NT2/D1 (cell line): Measurements from ENCODE around the gene HUWE1.

Experiments used
- DNase-seq: peaks from one replicate; pipeline ENCODE4 v3.0.0-alpha.2; 2011; ENCODE audit warnings: low read depth, low spot score
- H3K27me3 ChIP-seq: 2 replicates; pipeline ENCODE4 v1.6.0; 2011; ENCODE audit warnings: mild to moderate bottlenecking; ENCODE audit not compliant: insufficient read length, insufficient read depth
- H3K36me3 ChIP-seq: 2 replicates; pipeline ENCODE4 v1.6.1; 2011; ENCODE audit warnings: mild to moderate bottlenecking, low read length, mixed read lengths; ENCODE audit not compliant: insufficient read depth, insufficient read length
- H3K4me1 ChIP-seq: 2 replicates; pipeline ENCODE4 v1.5.1; 2011; ENCODE audit not compliant: insufficient read depth, insufficient read length
- H3K4me3 ChIP-seq: 2 replicates; pipeline ENCODE4 v1.5.1; 2011; ENCODE audit warnings: low read depth; ENCODE audit not compliant: insufficient read length
- H3K9ac ChIP-seq: 2 replicates; pipeline ENCODE4 v1.6.0; 2011; ENCODE audit warnings: low read depth; ENCODE audit not compliant: insufficient read length
- H3K9me3 ChIP-seq: 2 replicates; pipeline ENCODE4 v1.5.1; 2011; ENCODE audit warnings: mild to moderate bottlenecking, low read length; ENCODE audit not compliant: insufficient read depth
- SUZ12 ChIP-seq: IDR thresholded peaks from 2 replicates; pipeline ENCODE4 v1.6.1; 2011; ENCODE audit not compliant: insufficient read length, insufficient read depth; ENCODE audit errors: extremely low read depth
- YY1 ChIP-seq: IDR thresholded peaks from 2 replicates; pipeline ENCODE4 v1.6.1; 2011; ENCODE audit not compliant: insufficient read length, insufficient read depth
- ZNF274 ChIP-seq: IDR thresholded peaks from 2 replicates; pipeline ENCODE4 v1.6.1; 2011; ENCODE audit warnings: mild to moderate bottlenecking, low read depth, low read length

HUWE1 gene

DNA sequence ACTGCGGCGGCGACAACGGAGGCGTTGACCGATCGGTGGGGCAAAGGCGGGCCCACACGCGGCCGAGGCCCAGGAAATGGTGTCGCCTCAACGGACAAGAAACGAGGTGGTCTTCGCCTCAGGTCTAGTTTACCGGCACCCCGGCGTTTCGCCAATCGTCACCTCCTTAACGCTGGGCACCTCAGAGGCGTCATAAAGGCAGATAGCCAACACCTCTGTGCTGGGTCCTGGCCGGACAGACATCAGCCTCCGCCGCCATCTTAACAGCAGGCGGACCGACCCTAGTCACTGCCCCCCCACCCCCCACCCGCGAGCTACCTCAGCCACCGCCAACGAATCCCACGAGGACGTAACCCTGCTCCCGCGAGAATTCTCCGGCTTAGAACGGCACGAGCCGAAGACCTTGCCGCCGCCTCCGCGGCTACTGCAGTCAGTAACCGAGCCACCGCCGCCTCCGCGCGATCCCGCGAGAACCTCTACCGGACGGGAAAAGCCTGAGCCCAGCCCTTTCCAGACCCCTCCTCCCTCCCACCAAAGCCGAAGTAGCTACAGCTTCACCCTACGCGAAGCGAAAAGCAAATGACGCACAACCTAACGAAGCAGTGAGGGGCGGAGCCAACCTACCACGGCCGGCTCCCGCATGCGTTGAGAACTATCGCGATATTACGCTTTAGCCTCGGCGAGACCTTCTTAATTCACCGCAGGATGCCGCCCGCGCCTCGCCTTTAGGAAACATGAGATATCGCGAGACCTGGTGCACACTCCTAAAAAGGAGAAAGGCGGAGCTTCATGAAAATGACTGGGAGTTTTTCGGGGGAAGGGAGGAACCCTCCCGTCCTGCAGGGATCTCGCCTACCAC, 2.7 kb downstream of the HUWE1 start:
- Histone ChIP-seq H3K9me3 (no peaks in the 10 kb centered on the region), H3K4me3 (peak overlapping the region; percentile 99), H3K4me1 (no peaks in the 10 kb centered on the region), H3K9ac (peak overlapping the region; percentile 99), H3K36me3 (peaks cover 43% of the 10 kb centered on the region), H3K27me3 (peaks cover 5% of the 10 kb centered on the region)
- peak; percentile 100 for DNase-seq
- TF ChIP-seq YY1 (peak; percentile 64), ZNF274 (no peak)

DNA sequence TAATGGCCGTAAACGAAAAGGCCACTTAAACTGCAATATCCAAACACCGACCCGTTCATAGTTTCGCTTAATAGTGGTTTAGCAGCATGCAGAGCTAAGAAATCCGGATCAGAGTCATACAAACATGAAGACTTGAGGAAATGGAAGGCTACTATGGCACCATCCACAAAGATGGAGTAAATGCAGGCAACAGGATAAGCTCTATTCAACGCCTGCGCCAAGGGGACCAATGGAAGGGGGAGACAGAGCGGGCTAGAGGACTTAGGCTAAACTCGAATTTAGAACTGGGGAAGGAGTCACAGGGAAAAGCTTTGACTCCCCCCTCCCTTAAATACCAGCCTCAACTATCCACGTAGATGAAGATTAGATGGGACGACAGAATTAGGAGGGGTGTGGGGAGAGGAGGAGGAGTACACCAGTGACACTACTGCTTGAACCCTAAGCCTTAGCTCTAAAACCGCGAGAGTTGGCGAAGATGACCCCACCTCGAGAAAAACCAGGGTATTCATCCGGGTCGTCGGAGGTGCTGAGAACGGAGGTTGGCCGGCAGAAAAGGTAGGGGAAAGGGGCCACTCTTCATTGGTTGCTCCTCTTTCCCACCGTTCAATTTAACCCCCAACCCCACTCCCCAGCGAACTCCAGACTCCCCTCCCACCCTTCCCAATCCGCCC, 3.5 kb downstream of the HUWE1 start:
- Histone ChIP-seq H3K36me3 (peaks cover 51% of the 10 kb centered on the region), H3K9me3 (no peaks in the 10 kb centered on the region), H3K4me3 (peak overlapping the region; percentile 99), H3K27me3 (peaks cover 5% of the 10 kb centered on the region), H3K4me1 (no peaks in the 10 kb centered on the region), H3K9ac (peak overlapping the region; percentile 99)
- DNase-seq = peak; percentile 38
- TF ChIP-seq SUZ12 (no peak), YY1 (no peak), ZNF274 (no peak)

DNA sequence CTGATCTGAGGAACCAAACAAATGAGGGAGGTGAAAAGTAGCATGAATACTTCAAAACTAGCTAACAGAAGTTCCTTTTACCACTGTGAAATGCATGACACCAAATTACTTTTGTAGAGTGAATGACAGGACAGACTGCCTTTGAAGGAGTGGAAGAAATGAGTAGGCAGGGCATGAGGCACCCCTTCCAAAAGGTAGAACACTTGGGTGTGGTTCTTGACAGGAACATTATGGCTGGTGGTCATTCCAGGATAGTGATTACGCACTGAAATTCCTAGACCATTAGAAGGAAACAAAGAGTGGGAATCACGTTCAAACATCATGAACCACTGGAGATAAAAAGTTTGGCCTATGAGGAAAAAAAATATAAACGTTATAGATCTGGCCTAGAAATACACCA, 4.9 kb downstream of the HUWE1 start:
- H3K9ac ChIP-seq = no peak overlapping the region
- TF ChIP-seq SUZ12 (no peak), ZNF274 (no peak), YY1 (no peak)

DNA sequence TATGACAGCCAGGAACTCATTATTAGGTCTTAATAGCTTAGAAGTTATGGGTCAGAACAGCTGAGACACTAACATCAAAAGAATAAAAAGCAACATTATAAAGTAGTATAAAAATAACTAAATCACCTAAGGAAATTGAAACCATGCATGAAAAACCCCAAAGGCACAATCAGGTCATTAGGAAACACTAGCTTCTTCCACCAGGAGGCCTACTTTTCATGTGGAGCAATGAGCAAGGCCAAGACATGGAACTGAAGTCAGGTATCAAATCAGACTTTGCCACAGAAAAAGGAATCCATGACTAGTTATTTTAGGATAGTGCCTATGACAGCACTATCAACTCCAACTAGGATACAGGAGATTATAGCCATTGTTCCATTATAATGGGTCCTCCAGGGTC, 7.9 kb downstream of the HUWE1 start:
- Histone ChIP-seq H3K36me3 (peaks cover 92% of the 10 kb centered on the region), H3K4me3 (no peak overlapping the region), H3K4me1 (no peaks in the 10 kb centered on the region), H3K9ac (no peak overlapping the region), H3K27me3 (no peaks in the 10 kb centered on the region), H3K9me3 (no peaks in the 10 kb centered on the region)
- no peak for TF ChIP-seq SUZ12
- TF ChIP-seq YY1 = no peak
- TF ChIP-seq ZNF274 = no peak
- DNase-seq = no peak

More for the DNA sequence above, 4.9 kb downstream of the HUWE1 start:
- Histone ChIP-seq H3K4me1 (no peaks in the 10 kb centered on the region), H3K4me3 (no peak overlapping the region), H3K36me3 (peaks cover 62% of the 10 kb centered on the region), H3K9me3 (no peaks in the 10 kb centered on the region), H3K27me3 (peaks cover under 1% of the 10 kb centered on the region)
- DNase-seq = no peak

DNA sequence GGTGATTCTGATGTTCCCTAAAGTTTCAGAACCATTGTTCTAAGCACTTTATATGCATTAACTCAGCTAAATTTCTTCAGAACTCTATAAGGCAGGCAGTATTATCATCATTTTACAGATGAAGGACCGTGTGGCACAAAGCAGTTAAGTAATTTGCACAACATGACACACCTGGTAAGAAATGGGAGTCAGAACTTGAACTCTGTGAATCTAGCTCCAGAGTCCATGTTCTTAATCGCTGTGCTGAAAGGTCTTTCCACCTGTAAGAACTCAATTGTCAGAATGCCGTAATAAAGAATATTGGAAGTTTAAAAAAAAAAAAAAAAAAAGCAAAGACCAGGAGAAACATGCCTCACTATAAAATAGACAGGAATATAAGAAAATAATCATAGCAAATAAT, 9.2 kb downstream of the HUWE1 start:
- no peak for TF ChIP-seq YY1
- TF ChIP-seq SUZ12 = no peak
- TF ChIP-seq ZNF274 = no peak
- H3K9me3 ChIP-seq = no peaks in the 10 kb centered on the region
- H3K36me3 ChIP-seq = peaks cover 96% of the 10 kb centered on the region
- no peaks in the 10 kb centered on the region for H3K4me1 ChIP-seq
- no peak for DNase-seq
- no peak overlapping the region for H3K9ac ChIP-seq
- H3K27me3 ChIP-seq = no peaks in the 10 kb centered on the region
- no peak overlapping the region for H3K4me3 ChIP-seq

DNA sequence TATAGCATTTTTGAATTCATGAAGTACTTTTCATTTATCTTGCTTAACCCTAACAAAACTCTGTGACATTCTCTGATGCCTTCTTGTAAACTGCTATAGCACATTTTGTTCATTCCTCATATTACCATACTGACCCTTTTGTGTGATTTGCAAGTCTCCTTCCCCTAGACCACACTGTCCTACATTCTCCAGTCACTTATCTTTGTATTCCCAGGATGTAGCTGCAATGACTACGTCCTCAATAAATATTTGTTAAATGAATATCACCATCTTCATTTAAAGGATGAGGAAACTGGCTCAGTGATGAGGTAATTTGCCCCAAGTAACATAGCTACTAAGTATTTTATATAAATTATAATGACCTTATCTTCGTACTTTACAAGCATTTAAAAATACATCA, 11.9 kb downstream of the HUWE1 start:
- H3K9me3 ChIP-seq = no peaks in the 10 kb centered on the region
- H3K4me3 ChIP-seq = no peak overlapping the region
- peaks cover 93% of the 10 kb centered on the region for H3K36me3 ChIP-seq
- DNase-seq = no peak
- TF ChIP-seq ZNF274 = no peak
- no peak for TF ChIP-seq SUZ12
- no peak for TF ChIP-seq YY1
- no peaks in the 10 kb centered on the region for H3K27me3 ChIP-seq
- no peaks in the 10 kb centered on the region for H3K4me1 ChIP-seq
- H3K9ac ChIP-seq = no peak overlapping the region

DNA sequence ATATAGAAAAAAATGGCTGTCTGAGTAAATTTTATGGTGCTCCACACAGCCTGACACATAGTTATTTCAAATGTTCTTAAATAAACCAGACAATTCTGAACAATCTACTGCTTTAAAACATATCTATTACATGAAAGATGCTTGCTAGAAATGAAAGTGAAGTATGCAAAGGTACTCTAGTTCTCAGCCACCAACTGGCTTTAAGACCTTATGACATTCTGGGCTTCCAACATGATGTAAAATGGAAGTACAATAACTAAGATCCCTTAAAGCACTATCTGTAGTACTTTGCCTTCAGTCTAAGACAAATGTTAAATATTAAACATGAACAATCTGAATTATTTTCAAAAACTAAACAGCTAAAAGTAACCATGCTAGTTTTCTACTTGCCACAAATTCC, 17.3 kb downstream of the HUWE1 start:
- H3K9ac ChIP-seq = no peak overlapping the region

More for the DNA sequence above, 17.3 kb downstream of the HUWE1 start:
- H3K4me3 ChIP-seq = no peak overlapping the region
- no peaks in the 10 kb centered on the region for H3K4me1 ChIP-seq
- no peak for TF ChIP-seq SUZ12
- no peak for TF ChIP-seq YY1
- no peak for TF ChIP-seq ZNF274
- H3K36me3 ChIP-seq = peaks cover 93% of the 10 kb centered on the region
- H3K27me3 ChIP-seq = no peaks in the 10 kb centered on the region
- no peaks in the 10 kb centered on the region for H3K9me3 ChIP-seq
- DNase-seq = no peak
